SW480 (cell line): Measurements from ENCODE around the gene SCAF4.

Experiments
- DNase-seq: peaks from one replicate; pipeline ENCODE4 v3.0.0-alpha.2; 2016; ENCODE audit warnings: low spot score

SCAF4 gene

GRCh38 chr21:31713973-31714740, 17.8 kb downstream of the SCAF4 start:
- no peak for DNase-seq

- no peak for DNase-seq
These were observed 18.8 kb downstream of the SCAF4 start for GRCh38 chr21:31713115-31713514.

DNA sequence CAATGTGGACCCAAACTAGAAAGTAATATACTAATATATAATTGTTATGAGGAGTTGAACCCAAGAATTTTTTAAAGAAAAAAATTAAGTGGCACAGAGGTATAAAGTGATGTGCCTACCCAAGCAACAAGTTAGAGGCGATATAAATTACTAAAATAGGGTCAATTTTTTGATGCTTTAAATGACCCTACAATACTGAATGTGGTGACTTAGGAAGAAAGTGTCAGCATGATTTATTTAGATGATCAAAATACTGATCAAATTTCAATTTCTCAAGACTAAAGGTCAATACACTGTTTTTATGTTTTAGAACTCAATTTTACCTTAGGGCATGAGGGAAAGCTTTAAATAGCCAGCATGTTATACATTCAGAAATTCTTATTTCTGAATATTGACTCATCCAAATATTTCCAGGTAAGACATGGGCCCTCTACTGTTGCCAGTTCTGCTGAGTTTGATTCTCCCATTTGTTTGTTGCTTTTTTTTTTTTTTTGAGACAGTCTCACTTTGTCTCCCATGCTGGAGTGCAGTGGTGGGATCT, 20.1 kb downstream of the SCAF4 start:
- DNase-seq = no peak

DNA sequence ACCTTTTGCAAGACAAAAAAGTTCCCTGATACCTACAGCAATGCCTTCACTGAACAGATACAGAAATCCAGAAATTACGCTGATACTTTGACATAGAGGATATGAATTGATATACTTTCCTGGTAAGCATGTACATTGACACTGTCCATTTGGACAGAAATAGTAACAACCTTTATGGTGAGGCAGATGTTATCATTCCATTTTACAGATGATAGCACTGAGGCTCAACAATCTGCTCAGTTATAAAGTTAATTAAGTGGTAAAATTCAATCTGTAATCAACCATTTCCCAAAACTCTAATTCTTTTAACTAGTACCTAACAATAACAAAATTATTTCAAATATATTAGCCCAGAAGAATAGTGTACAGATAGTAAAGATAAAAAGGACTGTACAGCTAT, 20.6 kb downstream of the SCAF4 start:
- DNase-seq = no peak

DNA sequence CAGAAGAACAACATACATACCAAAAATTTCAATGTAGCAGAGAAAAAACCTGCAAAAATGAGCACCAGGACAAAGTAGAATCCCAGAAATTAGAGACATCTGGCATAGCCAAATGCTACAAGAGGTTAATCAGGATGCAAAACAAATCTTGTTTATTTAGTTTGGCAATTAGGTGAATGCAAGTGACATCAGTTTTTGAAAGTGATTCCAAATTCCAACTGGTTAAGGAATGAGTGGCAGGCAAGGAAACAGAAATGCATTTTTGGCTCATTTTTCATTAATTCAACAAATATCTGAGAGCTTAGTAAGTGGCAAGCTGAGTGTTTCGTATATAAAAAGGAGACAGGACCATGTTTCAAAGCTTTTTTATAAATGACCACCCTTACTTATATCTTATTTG, 21.3 kb downstream of the SCAF4 start:
- no peak for DNase-seq

DNA sequence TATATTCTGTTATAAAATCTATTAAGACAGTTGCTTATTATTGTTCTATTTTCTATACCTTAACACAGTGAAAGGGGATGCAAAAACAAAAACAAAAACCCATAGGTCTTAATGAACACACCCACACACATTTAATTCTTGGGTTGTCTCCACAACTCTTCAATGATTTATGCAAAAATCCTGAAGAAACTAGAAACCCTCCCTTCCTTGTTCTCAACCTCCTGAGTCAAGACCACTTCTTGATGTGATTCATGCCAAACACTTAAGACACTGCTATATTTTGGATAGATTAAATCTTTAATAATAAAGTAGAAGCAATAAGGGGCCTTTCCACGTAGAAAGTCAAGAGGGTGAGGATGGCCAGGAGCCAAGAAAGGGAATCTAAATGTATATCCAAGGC, 23.4 kb downstream of the SCAF4 start:
- DNase-seq = no peak

- DNase-seq = no peak
These were observed 24.4 kb downstream of the SCAF4 start for GRCh38 chr21:31707499-31707898.

DNA sequence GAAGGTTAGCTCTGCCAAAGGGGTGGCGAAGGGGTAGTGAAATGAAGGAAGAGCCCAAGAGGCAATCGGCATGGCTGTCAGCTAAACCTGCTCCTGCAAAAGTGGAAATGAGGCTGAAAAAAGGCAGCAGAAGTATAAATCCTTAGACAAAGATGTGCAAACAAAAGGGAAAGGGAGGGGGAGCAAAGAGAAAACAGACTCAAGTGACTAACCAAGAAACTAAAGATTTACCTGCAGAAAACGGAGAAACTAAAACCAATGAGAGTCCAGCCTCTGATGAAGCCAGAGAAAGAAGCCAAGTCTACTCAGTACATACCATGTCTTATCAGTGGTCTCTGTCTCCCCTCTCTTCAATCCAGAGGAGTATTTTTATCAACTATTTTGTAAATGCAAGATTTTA, 25.4 kb downstream of the SCAF4 start:
- no peak for DNase-seq

DNA sequence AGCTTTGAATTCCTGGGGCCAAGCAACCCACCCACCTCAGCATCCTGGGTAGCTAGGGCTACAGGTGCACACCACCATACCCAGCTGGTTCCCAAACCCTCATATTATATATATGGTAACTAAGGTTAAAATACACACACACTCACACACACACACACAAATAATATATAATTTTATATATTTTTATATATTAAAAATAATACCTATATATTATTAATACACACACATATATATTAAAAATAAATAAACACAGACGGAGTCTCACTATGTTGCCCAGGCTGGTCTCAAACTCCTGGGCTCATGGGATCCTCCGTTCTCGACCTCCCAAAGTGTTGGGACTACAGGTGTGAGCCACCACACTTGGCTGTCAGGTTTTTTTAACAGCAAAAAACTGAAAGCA, 31.9 kb downstream of the SCAF4 start:
- DNase-seq = no peak

DNA sequence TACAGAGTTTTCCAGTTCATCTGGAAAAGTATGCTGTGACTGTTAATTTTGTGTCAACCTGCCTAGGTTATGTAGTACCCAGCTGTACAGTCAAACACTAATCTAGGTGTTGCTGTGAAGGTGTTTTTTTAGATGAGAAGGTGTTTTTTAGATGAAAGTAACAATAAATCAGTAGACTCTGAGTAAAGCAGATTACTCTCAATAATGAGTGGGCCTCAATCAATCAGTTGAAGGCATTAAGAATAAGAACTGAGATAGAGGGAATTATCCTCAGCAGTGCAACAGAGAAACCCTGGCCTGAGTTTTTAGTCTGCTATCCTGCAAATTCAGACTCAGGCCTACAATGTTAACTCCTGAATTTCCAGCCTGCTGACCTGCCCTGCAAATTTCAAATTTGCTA, 33.5 kb downstream of the SCAF4 start:
- no peak for DNase-seq

DNA sequence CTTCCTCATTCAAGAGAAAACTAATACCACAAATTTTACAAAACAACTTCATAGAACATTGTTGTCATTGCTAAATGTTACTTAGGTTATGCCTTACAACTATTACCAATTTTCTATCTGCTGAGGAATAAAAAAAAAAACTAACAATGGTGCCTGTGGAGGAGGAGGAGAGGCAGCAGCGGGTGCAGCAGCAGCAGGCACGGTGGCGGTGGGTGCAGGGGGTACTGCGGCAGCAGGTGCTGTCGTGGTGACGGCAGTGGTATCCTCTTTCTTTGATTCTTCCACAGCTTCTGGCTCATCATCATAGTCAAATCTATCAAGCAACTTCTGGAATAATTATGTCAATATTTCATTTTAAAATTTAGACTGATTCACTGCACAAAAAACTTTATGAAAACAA, 35.5 kb downstream of the SCAF4 start:
- no peak for DNase-seq

- DNase-seq = no peak
These were observed 38.7 kb downstream of the SCAF4 start for GRCh38 chr21:31693222-31693621.

DNA sequence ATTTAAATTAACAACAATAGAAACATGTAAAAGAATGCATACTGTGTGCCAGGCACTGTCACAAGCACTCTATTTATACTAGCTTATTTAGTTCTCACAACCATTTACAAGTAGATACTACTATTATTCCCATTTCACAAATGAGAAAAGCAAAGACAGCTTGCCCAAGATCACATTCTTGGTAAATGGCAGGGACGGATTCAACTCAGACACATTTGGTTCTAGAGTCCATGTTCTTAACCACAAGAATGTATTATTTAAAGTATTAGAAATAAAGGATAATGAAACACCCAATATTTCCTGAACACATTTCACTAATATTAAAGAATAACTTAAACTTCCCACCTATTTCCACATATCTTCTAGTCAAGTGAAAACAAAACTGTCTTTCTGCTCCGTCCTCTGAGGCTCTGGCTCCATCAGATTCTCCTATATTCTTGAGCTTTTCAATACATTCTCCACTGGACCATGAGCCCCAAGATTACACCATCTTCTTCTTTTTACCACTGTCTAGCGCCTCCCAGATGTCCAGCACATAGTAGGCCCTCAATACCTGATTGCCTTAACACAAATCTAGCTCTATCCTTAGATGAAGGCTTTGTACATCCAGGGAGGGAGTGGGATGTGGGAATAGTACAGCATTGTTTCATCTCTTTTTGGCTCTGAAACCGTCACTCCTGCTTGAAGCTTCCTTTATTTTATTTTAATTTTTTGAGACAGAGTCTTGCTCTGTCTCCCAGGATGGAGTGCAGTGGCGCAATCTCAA, 43.1 kb downstream of the SCAF4 start:
- no peak for DNase-seq

DNA sequence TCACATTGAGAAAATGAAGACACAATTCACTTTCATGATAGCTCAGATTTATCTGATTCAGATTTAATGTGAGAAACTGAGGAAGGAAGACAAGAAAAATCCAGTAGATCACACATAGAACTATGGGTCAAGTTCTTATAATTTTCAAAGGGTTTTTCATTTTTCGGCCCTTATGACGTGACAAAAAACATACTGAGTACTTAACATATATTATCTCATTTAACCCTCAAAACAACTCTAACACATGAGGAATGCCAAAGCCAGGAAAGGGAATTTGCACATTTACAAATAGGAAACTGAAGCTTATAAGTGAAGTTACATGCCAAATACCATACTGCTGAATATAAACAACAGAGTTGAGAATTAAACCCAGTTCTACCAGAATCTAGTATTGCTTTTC, 44.8 kb downstream of the SCAF4 start:
- no peak for DNase-seq

DNA sequence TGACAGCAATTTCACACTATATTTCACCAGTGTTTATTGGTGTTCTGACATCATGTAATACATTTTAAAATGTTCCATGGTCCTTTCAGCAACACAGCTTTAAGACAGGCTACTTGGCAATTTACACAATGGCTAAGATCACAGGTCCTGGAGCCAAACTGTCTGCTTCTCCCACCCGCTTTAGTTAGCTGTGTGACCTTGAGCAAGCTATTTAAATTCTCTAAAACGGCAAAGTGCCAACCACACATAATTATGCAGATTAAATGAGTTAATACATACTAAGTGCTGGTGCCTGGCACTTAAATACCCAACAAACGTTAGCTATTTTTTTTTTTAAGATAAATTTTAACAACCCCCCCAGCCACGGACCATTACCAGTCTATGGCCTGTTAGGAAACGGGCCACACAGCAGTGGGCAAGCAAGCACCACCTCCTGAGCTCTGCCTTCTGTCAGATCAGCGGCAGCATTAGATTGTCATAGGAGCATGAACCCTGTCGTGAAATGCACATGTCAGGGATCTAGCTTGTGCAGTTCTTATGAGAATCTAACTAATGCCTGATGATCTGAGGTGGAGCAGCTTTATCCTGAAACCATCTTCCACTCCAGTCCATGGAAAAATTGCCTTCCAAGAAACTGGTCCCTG, 45.5 kb downstream of the SCAF4 start:
- no peak for DNase-seq

GRCh38 chr21:31684918-31685317, 47.0 kb downstream of the SCAF4 start:
- no peak for DNase-seq

GRCh38 chr21:31683029-31683428, 48.9 kb downstream of the SCAF4 start:
- no peak for DNase-seq

DNA sequence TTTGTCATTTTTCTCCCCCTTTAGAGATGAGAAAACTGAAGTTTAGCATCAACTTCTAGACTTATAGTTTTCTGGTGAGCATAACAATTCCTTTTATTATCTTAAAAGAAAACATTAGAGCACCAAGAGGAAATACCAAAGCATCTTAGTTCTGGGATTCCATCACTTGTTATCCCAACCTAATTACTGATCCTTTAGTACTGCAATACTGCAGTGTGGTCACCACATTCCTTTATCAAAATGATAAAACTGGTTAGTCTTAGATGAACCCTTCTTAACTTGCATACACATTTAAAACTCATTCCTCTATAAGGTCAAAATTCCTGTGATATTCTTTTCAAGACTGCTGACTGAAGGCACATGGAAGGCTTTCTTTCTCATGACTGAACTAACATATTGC, 49.3 kb downstream of the SCAF4 start:
- DNase-seq = no peak

- no peak for DNase-seq
These were observed 53.4 kb downstream of the SCAF4 start for GRCh38 chr21:31678478-31678877.

DNA sequence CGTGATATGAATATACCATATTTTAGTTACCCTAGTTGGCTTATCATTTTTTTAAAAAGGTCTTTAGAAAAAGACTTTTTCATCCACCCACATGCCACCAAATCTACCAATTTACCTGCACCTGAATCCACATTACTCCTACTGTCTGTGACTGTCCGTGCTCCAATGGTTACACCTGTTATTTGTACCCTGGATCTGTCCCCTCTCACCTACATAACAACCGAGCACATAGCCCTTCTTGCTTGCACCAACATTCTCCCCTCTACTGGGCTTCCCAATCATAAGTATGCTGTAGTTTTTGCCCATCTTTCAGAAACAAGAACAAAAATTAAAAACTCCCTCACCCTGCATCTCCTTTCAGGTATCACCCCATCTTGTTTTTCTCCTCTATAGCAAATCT, 54.9 kb downstream of the SCAF4 start:
- no peak for DNase-seq

DNA sequence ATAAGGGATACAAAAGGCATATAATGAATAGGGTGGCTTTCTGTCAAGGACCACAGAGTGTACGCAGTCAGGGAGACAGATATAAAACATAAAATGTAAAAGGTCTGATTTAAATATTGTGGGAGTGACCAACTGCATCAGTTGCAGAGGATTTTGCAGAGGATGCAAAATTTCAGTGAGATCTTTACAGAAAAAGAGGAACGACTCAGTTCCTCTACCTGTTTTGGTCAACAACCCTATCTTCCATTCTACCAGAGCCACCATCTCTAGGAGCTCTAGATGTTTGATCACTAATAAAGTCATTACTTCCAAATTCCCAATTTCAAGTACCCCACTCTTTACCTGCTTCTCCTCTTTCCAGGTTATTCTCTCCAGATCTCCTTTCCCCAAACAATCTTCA, 56.0 kb downstream of the SCAF4 start:
- no peak for DNase-seq

DNA sequence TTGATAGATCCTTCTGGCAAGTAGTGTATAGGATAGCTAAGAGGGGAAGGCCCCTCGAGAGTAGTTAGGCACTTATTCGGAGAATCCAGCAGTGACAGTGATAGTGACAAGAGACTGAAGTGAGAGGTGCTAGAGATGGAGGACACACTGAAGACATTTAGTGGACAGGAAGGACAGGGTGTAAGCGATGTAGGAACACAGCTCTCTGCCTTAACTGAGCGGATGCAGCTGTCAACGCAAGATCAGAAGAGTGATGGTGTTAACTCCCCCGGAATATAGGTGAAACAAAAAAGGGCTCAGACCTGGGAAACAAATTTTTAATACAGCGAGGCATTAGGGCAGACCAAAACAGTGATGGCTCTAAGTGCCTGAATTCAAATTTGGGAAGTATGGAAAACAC, 56.6 kb downstream of the SCAF4 start:
- DNase-seq = no peak

GRCh38 chr21:31673321-31673912, 58.5 kb downstream of the SCAF4 start:
- no peak for DNase-seq
